ENCODE data around the gene ERAS. TPM values are rescaled to one million over a fixed set of nuclear protein-coding genes. Genes with fewer than 3 reads are reported as not detected.

The ERAS gene
- total and polyA plus RNA-seq, 2 of the 13 experiments (the other 11 are each of a cell fraction or from before 2014, with no cell fraction given), result 0.21 to 0.22 TPM

- ChIA-PET POLR2A (no interaction called here), CTCF (ENCODE audit: low intra/inter-chr PET ratio, low total read pairs) (no interaction called here)
- Histone ChIP-seq H3K4me1 (ENCODE audit: insufficient read depth, low read length) (no peaks in the 10 kb centered on the region), H3K9me3 (ENCODE audit: low read length) (no peaks in the 10 kb centered on the region), H2AFZ (ENCODE audit: low read length) (no peak overlapping the region), H4K20me1 (ENCODE audit: insufficient read depth, low read length) (no peaks in the 10 kb centered on the region), H3K4me3 (replicated peaks in 1 of 3; ENCODE audit: insufficient read depth in 1 of 3, low read depth in 2 of 3, low read length in 3 of 3) (no peak overlapping the region), H3K27me3 (ENCODE audit: control insufficient read depth in 1 of 2, insufficient read depth in 2 of 2, low read length in 2 of 2) (no peaks in the 10 kb centered on the region), H3K4me2 (ENCODE audit: low read depth, low read length) (no peak overlapping the region), H3K27ac (ENCODE audit: extremely low read length, insufficient read depth, low read length) (no peak overlapping the region), H3K79me2 (ENCODE audit: insufficient read depth, low read length) (no peaks in the 10 kb centered on the region), H3K9ac (ENCODE audit: insufficient read depth, low read depth, low read length) (no peak overlapping the region), H3K36me3 (replicated peaks in 1 of 2; ENCODE audit: control insufficient read depth in 1 of 2, insufficient read depth in 2 of 2, low read length in 2 of 2) (no peaks in the 10 kb centered on the region)
- ATAC-seq (no peak), FAIRE-seq (no peak), DNase-seq (ENCODE audit: low spot score) (no peak)
- BruUV-seq (replicated peaks), result no TSS peak
- 3% methylated on average over 2 of the region's 2 CpGs for WGBS (ENCODE audit: low lambda C conversion rate)
- intact Hi-C loops (cut with micrococcal nuclease; ENCODE audit: unreplicated experiment), result no loop called here
- TF ChIP-seq EHMT2 (IDR thresholded peaks at IDR 0.05; ENCODE audit: borderline replicate concordance, low read depth, low read length), result no peak
- TF ChIP-seq BRD4 (CRISPR knock-in tag; IDR thresholded peaks at IDR 0.05), result no peak
- no peak for TF ChIP-seq SRSF1 (optimal IDR thresholded peaks at IDR 0.05; ENCODE audit: low read depth, low read length)
- TF ChIP-seq ZNF414 (CRISPR knock-in tag; IDR thresholded peaks at IDR 0.05), result no peak
- no peak for TF ChIP-seq E2F2 (CRISPR knock-in tag; IDR thresholded peaks at IDR 0.05; ENCODE audit: borderline replicate concordance)
- no peak for TF ChIP-seq ZNF839 (CRISPR knock-in tag; IDR thresholded peaks at IDR 0.05; ENCODE audit: borderline replicate concordance)
- TF ChIP-seq GLI4 (CRISPR knock-in tag; IDR thresholded peaks at IDR 0.05; ENCODE audit: borderline replicate concordance), result no peak
- in situ Hi-C loops (cut with HindIII; ENCODE audit: extremely low pct_ligation_motif_present, low pct_unique_long_range_greater_than_20kb), result no loop called here
These were observed 44.1 kb upstream of the ERAS start for GRCh38 chrX:48782216-48782615.

GRCh38 chrX:48782795-48783194, 43.5 kb upstream of the ERAS start:
- POLR2A ChIA-PET, result no interaction called here
- in situ Hi-C loops (cut with HindIII; ENCODE audit: extremely low pct_ligation_motif_present, low pct_unique_long_range_greater_than_20kb), result no loop called here
- no CpG with 5 or more reads among the region's 13 CpGs for WGBS (ENCODE audit: low lambda C conversion rate)
- no peak overlapping the region for H3K27ac ChIP-seq (ENCODE audit: extremely low read length, insufficient read depth, low read length)
- no peak overlapping the region for H2AFZ ChIP-seq (ENCODE audit: low read length)
- FAIRE-seq, result no peak
- intact Hi-C loops (cut with micrococcal nuclease; ENCODE audit: unreplicated experiment), result no loop called here
- H3K9me3 ChIP-seq (ENCODE audit: low read length), result no peaks in the 10 kb centered on the region
- H3K4me3 ChIP-seq (replicated peaks in 1 of 3; ENCODE audit: insufficient read depth in 1 of 3, low read depth in 2 of 3, low read length in 3 of 3), result no peak overlapping the region
- BruUV-seq (replicated peaks), result no TSS peak
- DNase-seq (ENCODE audit: low spot score), result no peak
- H3K4me1 ChIP-seq (ENCODE audit: insufficient read depth, low read length), result no peaks in the 10 kb centered on the region
- no peaks in the 10 kb centered on the region for H3K79me2 ChIP-seq (ENCODE audit: insufficient read depth, low read length)
- no peak for ATAC-seq
- no peaks in the 10 kb centered on the region for H4K20me1 ChIP-seq (ENCODE audit: insufficient read depth, low read length)
- H3K36me3 ChIP-seq (replicated peaks in 1 of 2; ENCODE audit: control insufficient read depth in 1 of 2, insufficient read depth in 2 of 2, low read length in 2 of 2), result no peaks in the 10 kb centered on the region
- CTCF ChIA-PET (ENCODE audit: low intra/inter-chr PET ratio, low total read pairs), result no interaction called here
- no peak overlapping the region for H3K9ac ChIP-seq (ENCODE audit: insufficient read depth, low read depth, low read length)
- H3K27me3 ChIP-seq (ENCODE audit: control insufficient read depth in 1 of 2, insufficient read depth in 2 of 2, low read length in 2 of 2), result no peaks in the 10 kb centered on the region
- no peak overlapping the region for H3K4me2 ChIP-seq (ENCODE audit: low read depth, low read length)
- TF ChIP-seq ZNF317 (CRISPR knock-in tag; IDR thresholded peaks at IDR 0.05), result no peak
- no peak for TF ChIP-seq BCL3 (CRISPR knock-in tag; IDR thresholded peaks at IDR 0.05)
- TF ChIP-seq HNRNPK (IDR thresholded peaks at IDR 0.05; ENCODE audit: low read depth, low read length, poor library complexity, severe bottlenecking), result no peak
- TF ChIP-seq FOXK2 (IDR thresholded peaks at IDR 0.05), result no peak
- TF ChIP-seq STAT6 (CRISPR knock-in tag; IDR thresholded peaks at IDR 0.05; ENCODE audit: borderline replicate concordance), result no peak
- TF ChIP-seq SRSF4 (IDR thresholded peaks at IDR 0.05; ENCODE audit: low read depth, low read length, poor library complexity, severe bottlenecking), result no peak
- TF ChIP-seq JDP2 (CRISPR knock-in tag; IDR thresholded peaks at IDR 0.05; ENCODE audit: borderline replicate concordance), result no peak

Data from HepG2 (cell line).